BJ (cell line): ENCODE data around the gene EFCAB5. TPM values are rescaled to one million over a fixed set of nuclear protein-coding genes. Genes with fewer than 3 reads are reported as not detected.

Source experiments
- CTCF ChIA-PET: fragments of 350-600 bp; formaldehyde crosslinking; extraction: SDS; loops from one replicate; lab custom pipeline; 2021; ENCODE audit warnings: antibody characterized with exemption, inconsistent platforms; lab: Yijun Ruan, JAX
- POLR2A ChIA-PET: fragments of 300-600 bp; sonication (Branson Sonifier 250); formaldehyde crosslinking; extraction: SDS; loops from one replicate; lab custom pipeline; 2021; ENCODE audit warnings: antibody characterized with exemption; lab: Charles Lee
- DNase-seq: peaks from one replicate; pipeline ENCODE4 v3.0.0-alpha.2; 2011; ENCODE audit warnings: low read depth
- H3K27me3 ChIP-seq: 2 replicates; pipeline ENCODE4 v1.6.0; 2011; ENCODE audit warnings: low read length; ENCODE audit not compliant: control insufficient read depth, insufficient read depth
- H3K36me3 ChIP-seq: 2 replicates; pipeline ENCODE4 v1.5.1; 2011; ENCODE audit warnings: low read length; ENCODE audit not compliant: control insufficient read depth, insufficient read depth
- H3K4me3 ChIP-seq: 2 replicates; pipeline ENCODE4 v1.5.1; 2011; ENCODE audit warnings: low read depth, mild to moderate bottlenecking, control low read depth, low read length
- polyA plus RNA-seq: library from polyadenylated mRNA; depleted of rRNA; stranded (reverse); fragments of >200 nt; gene quantifications from 2 replicates; pipeline ENCODE4 v1.2.3, GENCODE V29; 2011
- TF ChIP-seq, protein P1 (sequence below): IDR thresholded peaks from 2 replicates; pipeline ENCODE4 v1.5.1; 2011; ENCODE audit warnings: low read depth, mild to moderate bottlenecking, control low read depth, inconsistent platforms, low read length, moderate library complexity; ENCODE audit not compliant: insufficient read depth

Gene EFCAB5
- polyA plus RNA-seq, 1 experiment: not detected

DNA sequence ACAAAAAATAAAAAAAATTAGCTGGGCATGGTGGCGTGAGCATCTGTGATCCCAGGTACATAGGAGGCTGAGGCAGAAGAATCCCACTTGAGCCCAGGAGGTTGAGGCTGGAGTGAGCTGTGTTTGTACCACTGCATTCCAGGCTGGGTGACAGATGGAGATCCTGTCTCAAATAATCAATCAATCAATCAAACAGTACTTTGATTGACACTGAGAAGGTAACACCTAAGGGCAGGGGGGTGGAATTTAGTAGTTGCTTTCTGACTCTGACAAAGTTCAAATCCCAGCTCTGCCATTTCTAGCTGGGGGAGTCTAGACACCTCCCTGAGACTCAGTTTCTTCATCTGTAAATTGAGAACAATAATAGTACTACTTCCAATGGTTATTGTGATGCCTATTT, 23.4 kb upstream of the EFCAB5 start:
- TF ChIP-seq, protein P1, sequence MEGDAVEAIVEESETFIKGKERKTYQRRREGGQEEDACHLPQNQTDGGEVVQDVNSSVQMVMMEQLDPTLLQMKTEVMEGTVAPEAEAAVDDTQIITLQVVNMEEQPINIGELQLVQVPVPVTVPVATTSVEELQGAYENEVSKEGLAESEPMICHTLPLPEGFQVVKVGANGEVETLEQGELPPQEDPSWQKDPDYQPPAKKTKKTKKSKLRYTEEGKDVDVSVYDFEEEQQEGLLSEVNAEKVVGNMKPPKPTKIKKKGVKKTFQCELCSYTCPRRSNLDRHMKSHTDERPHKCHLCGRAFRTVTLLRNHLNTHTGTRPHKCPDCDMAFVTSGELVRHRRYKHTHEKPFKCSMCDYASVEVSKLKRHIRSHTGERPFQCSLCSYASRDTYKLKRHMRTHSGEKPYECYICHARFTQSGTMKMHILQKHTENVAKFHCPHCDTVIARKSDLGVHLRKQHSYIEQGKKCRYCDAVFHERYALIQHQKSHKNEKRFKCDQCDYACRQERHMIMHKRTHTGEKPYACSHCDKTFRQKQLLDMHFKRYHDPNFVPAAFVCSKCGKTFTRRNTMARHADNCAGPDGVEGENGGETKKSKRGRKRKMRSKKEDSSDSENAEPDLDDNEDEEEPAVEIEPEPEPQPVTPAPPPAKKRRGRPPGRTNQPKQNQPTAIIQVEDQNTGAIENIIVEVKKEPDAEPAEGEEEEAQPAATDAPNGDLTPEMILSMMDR: no peak
- H3K36me3 ChIP-seq: no peaks in the 10 kb centered on the region
- no peak overlapping the region for H3K4me3 ChIP-seq
- H3K27me3 ChIP-seq: no peaks in the 10 kb centered on the region
- POLR2A ChIA-PET: no interaction called here
- DNase-seq: no peak
- CTCF ChIA-PET: interaction anchor here (1.0 to 1.4 kb wide), 2 partner anchors 9 to 110 kb away, joined by 3 to 6 read pairs; no protein-coding TSS in a partner anchor

DNA sequence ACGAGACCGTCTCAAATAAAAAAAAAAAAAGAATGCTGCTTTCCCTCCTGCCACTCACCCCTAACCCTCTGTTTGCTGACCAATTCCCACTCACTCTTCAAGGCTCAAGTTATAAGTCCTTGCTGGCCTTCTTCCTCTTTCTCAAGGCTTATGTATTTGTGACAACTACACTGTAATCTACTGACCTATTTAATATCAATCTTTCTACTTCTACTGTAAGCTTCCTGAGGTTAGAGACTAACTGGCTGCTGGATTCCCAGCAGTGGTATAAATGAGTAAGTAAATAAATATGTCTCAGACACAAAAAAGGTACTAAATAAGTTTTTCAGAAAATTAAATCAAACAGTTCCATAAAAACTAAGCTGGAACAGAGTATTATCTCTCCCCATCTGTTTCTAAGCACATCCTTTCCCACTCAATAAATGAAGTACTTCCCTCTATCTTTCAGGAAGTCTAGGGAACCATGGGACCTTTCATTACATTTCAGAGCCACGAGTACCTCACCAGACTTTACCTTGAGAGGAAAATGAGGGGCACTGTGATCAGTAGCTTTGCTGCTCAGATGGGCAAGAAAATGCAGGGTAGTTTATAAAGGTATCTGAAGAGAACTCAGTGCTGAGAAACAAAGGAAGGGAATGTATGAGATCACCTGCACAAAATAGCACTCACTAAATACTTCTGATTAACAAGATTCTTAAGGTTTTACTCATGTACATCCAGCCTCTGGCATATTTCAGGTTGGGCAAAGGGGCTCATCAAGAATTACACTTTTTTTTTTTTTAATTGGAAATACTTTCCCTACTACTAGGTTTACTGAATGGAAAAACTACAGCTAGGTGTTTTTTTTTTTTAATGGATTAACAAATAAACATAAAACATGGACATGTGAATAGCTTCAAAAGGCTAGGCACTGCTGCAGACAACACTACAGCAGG, 22.2 kb upstream of the EFCAB5 start:
- no peak for DNase-seq
- POLR2A ChIA-PET: interaction anchor here (0.7 kb wide), 1 partner anchor 11 kb away, joined by 5 read pairs; the partner anchor contains the start of gene SSH2
- CTCF ChIA-PET: interaction anchor here (0.5 to 4.6 kb wide), 3 partner anchors 12 to 111 kb away, joined by 3 to 34 read pairs (median 6); partner anchors contain the start of gene SSH2
- Histone ChIP-seq H3K27me3 (no peaks in the 10 kb centered on the region), H3K36me3 (no peaks in the 10 kb centered on the region), H3K4me3 (no peak overlapping the region)
- TF ChIP-seq, protein P1: no peak

DNA sequence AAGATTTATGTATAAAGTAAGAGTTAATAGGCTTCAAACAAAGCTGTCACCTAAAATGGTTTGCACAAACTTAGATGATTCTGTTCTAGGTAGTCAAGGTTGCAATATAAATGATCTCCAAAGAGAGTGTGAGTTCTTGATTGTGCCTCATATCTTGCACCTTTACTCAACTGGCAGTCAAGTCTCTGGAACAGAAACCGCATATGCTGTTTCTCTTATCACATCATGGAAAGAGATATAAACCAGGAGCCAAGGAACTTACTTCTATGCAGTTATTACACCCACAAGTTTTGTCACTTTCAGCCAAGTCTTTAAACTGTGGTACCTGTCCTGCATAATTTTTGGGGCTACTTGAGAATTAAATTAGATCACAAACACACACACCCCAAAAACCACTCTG, 16.6 kb upstream of the EFCAB5 start:
- Histone ChIP-seq H3K27me3 (no peaks in the 10 kb centered on the region), H3K4me3 (no peak overlapping the region), H3K36me3 (no peaks in the 10 kb centered on the region)
- ChIA-PET POLR2A (no interaction called here), CTCF (interaction anchor here (0.5 to 0.8 kb wide), 2 partner anchors 29 to 346 kb away, joined by 3 read pairs; no protein-coding TSS in a partner anchor)
- no peak for DNase-seq
- TF ChIP-seq, protein P1: no peak

DNA sequence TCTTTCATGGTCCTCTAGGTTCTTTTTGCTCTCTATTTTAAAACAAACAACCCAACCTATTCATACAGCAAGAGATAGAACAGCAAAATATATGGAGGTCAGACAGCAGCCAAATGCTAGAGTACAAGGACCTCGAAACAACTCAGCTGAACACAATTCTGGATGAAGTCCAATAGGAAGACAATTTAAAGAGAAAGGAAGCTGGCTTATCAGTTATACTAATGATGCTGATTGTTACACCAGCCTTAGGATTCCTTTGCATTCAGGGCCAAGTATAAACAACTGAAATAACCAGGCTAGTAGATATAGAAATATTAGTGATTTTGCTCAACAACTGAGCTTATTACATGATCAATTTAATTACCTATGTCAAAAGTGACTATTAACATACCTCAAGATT, 13.9 kb upstream of the EFCAB5 start:
- H3K36me3 ChIP-seq: no peaks in the 10 kb centered on the region
- TF ChIP-seq, protein P1: no peak
- H3K4me3 ChIP-seq: no peak overlapping the region
- H3K27me3 ChIP-seq: no peaks in the 10 kb centered on the region
- no peak for DNase-seq
- ChIA-PET CTCF (interaction anchor here (1.1 to 9.2 kb wide), 3 partner anchors 10 to 288 kb away, joined by 3 to 224 read pairs (median 5); no protein-coding TSS in a partner anchor), POLR2A (no interaction called here)

DNA sequence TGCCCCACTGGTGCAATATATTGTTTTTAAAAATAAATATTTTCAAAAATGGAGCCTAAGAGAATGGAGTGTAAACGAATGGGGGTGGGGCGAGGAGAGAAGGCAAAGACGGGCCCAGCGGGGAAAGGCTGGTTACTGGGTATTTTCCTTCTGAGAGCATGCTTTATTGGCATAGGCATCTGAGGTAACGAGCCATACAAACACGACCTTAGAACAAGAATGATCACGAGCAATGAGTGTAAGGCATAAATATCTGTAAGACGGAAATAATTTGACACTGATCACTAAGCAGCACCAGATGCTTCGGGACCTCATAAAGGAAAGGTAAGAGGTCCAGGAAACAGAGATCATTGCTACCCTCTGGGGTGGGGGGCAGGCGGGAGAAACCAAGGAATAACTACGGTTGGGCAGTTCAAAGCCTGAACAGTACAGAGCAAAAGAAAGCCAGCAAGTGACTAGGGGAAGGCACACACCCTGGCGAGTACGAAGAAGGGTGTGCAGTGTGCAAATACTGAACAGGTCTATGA, 12.4 kb upstream of the EFCAB5 start:
- Histone ChIP-seq H3K4me3 (peak overlapping the region; percentile 97), H3K36me3 (no peaks in the 10 kb centered on the region), H3K27me3 (no peaks in the 10 kb centered on the region)
- ChIA-PET POLR2A (interaction anchor here (0.6 kb wide), 1 partner anchor 10 kb away, joined by 4 read pairs; no protein-coding TSS in a partner anchor), CTCF (interaction anchor here (1.4 to 9.2 kb wide), 3 partner anchors 26 to 124 kb away, joined by 3 to 224 read pairs (median 23); no protein-coding TSS in a partner anchor)
- no peak for DNase-seq
- TF ChIP-seq, protein P1: no peak
